Ishikawa (cell line): ENCODE data around the gene THAP3.

ENCODE experiments used
- CEBPB ChIP-seq: IDR thresholded peaks from 2 replicates; pipeline ENCODE4 v1.6.1; 2012
- CREB1 ChIP-seq: IDR thresholded peaks from 2 replicates; pipeline ENCODE4 v1.6.1; 2012; ENCODE audit warnings: low read depth
- EP300 ChIP-seq: IDR thresholded peaks from 2 replicates; pipeline ENCODE4 v1.6.1; 2012; ENCODE audit warnings: borderline replicate concordance
- MAX ChIP-seq: IDR thresholded peaks from 2 replicates; pipeline ENCODE4 v1.6.1; 2012
- REST ChIP-seq: IDR thresholded peaks from 2 replicates; pipeline ENCODE4 v1.6.1; 2012; ENCODE audit warnings: low read depth, mild to moderate bottlenecking

GRCh38 chr1:6584126-6585080, 40.3 kb upstream of the THAP3 start:
- no peak for TF ChIP-seq EP300
- no peak for TF ChIP-seq MAX
- TF ChIP-seq CREB1, result no peak
- TF ChIP-seq CEBPB, result no peak
- TF ChIP-seq REST, result no peak
